Uterus (tissue), 4 donors: ENCODE results near the gene ADAP2. TPM values are rescaled to one million over a fixed set of nuclear protein-coding genes. Genes with fewer than 3 reads are reported as not detected.

Experiments used
- DNase-seq, 2 donors: peaks; one replicate each; pipeline ENCODE4 v3.0.0-alpha.2; 2019 to 2020
- H3K27ac ChIP-seq, 2 donors: fragments of 200-600 bp; sonication (generic); 1 replicate in 1 of 2; 2 replicates in 1 of 2; pipeline ENCODE4 v1.5.1; 2016 to 2018
- H3K27me3 ChIP-seq, 2 donors: fragments of 200-600 bp; sonication (generic); one replicate each; pipeline ENCODE4 v1.5.1; 2018 to 2019; ENCODE audit warnings: control low read depth in 1 of 2
- H3K36me3 ChIP-seq, 2 donors: fragments of 200-600 bp; sonication (generic); one replicate each; pipeline ENCODE4 v1.5.1; 2019; ENCODE audit warnings: control low read depth in 1 of 2
- H3K4me1 ChIP-seq, 2 donors: fragments of 200-600 bp; sonication (generic); one replicate each; pipeline ENCODE4 v1.5.1; 2018 to 2019; ENCODE audit warnings: control low read depth in 1 of 2
- H3K4me3 ChIP-seq, 2 donors: fragments of 200-600 bp; sonication (generic); 1 replicate in 1 of 2; 2 replicates in 1 of 2; pipeline ENCODE4 v1.5.1; 2018 to 2019; ENCODE audit warnings: mild to moderate bottlenecking in 1 of 2
- H3K9me3 ChIP-seq, 2 donors: fragments of 200-600 bp; sonication (generic); one replicate each; pipeline ENCODE4 v1.5.1; 2019; ENCODE audit warnings: control low read depth in 1 of 2
- CTCF ChIP-seq, 4 experiments: fragments of 200-600 bp in 2 of 4; fragments of 450-650 bp in 2 of 4; sonication (generic) in 2 of 4; IDR thresholded peaks; one replicate each; pipeline ENCODE4 v1.5.1; 2016 to 2019; ENCODE audit warnings: antibody characterized with exemption in 4 of 4, mild to moderate bottlenecking in 2 of 4, moderate library complexity in 1 of 4
- POLR2A ChIP-seq, 2 donors: fragments of 450-650 bp; IDR thresholded peaks; one replicate each; pipeline ENCODE4 v1.6.1; 2016; ENCODE audit warnings: antibody characterized with exemption in 2 of 2, mild to moderate bottlenecking in 1 of 2, moderate library complexity in 1 of 2
- intact Hi-C: fragments of 100-400 bp; cut with DNase I; formaldehyde crosslinking; loops from one replicate; pipeline ENCODE4 v1.15.1; 2023; ENCODE audit warnings: low total_unique reads
- total RNA-seq, 4 donors: library from RNA; depleted of rRNA in 3 of 4; stranded (reverse); fragments of >200 nt in 3 of 4; gene quantifications; one replicate each; pipeline versions ENCODE4 v1.1.0 to v1.2.4, GENCODE V29; 2014 to 2023
- donor health status: DM: yes; HTN: yes; CAD: no.

The ADAP2 gene
- total RNA-seq, 4 donors from 2014 or later, result 10.3 to 17.6 (median 10.9) TPM; not detected in 1

DNA sequence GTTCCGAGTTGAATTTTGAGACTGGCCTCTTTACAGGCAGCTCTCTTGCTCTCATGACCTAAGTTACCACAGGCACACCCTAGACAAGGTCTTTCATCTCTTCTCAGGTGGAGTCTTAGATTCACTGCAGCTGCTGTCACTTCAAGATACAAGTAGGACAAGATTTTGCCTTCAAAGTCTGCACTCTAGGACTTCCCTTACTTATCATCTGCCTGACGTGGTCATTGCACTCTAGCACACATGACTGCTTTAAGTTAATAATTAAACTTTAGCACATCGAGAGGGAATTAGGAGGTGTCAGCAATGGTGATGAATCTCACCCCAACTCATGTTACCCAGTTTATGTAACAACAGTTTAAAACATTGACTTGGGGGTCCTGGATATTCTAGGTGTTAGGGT lies 74.7 kb downstream of the ADAP2 start:
- no peak overlapping the region for H3K27ac ChIP-seq
- no peak overlapping the region for H3K4me3 ChIP-seq
- no peaks in the 10 kb centered on the region for H3K27me3 ChIP-seq
- DNase-seq, result no peak
- H3K4me1 ChIP-seq, result no peaks in the 10 kb centered on the region
- H3K36me3 ChIP-seq, result no peaks in the 10 kb centered on the region
- TF ChIP-seq CTCF (IDR thresholded peaks at IDR 0.05), result no peak
- no peak for TF ChIP-seq POLR2A (IDR thresholded peaks at IDR 0.05)
- intact Hi-C loops, result no loop called here
- H3K9me3 ChIP-seq, result no peaks in the 10 kb centered on the region

DNA sequence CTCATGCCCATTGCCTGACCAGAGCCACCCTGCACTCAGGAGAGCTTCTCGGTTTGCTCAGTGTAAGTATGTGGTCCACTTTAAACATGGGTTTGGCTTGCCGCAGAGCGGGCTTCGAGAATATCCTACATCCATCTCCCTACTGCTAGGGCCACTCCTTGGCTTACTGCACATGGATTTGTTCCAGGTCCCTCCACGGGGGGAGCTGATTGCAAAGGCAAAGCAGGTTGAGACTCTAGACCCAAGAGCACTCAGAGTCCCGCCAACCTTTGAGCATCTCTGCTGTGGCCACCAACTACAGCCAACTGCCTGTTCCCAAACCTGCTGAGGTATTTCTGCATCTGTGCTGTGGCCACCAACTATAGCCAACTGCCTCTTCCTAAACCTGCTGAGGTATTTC lies 75.5 kb downstream of the ADAP2 start:
- H3K9me3 ChIP-seq, result no peaks in the 10 kb centered on the region
- H3K4me3 ChIP-seq, result no peak overlapping the region
- no peak overlapping the region for H3K27ac ChIP-seq
- intact Hi-C loops, result no loop called here
- H3K27me3 ChIP-seq, result no peaks in the 10 kb centered on the region
- no peak for DNase-seq
- TF ChIP-seq POLR2A (IDR thresholded peaks at IDR 0.05), result no peak
- TF ChIP-seq CTCF (IDR thresholded peaks at IDR 0.05), result no peak
- no peaks in the 10 kb centered on the region for H3K4me1 ChIP-seq
- H3K36me3 ChIP-seq, result no peaks in the 10 kb centered on the region

GRCh38 chr17:30997842-30998241 lies 76.1 kb downstream of the ADAP2 start:
- intact Hi-C loops, result no loop called here
- H3K4me1 ChIP-seq, result no peaks in the 10 kb centered on the region
- no peaks in the 10 kb centered on the region for H3K9me3 ChIP-seq
- H3K27me3 ChIP-seq, result no peaks in the 10 kb centered on the region
- no peak overlapping the region for H3K27ac ChIP-seq
- TF ChIP-seq CTCF (IDR thresholded peaks at IDR 0.05) (no peak), POLR2A (IDR thresholded peaks at IDR 0.05) (no peak)
- DNase-seq, result no peak
- no peaks in the 10 kb centered on the region for H3K36me3 ChIP-seq
- no peak overlapping the region for H3K4me3 ChIP-seq

GRCh38 chr17:31002047-31002446 lies 80.3 kb downstream of the ADAP2 start:
- Histone ChIP-seq H3K27ac (no peak overlapping the region), H3K4me1 (no peaks in the 10 kb centered on the region), H3K27me3 (no peaks in the 10 kb centered on the region), H3K4me3 (no peak overlapping the region), H3K36me3 (no peaks in the 10 kb centered on the region), H3K9me3 (no peaks in the 10 kb centered on the region)
- no peak for TF ChIP-seq POLR2A (IDR thresholded peaks at IDR 0.05)
- no peak for TF ChIP-seq CTCF (IDR thresholded peaks at IDR 0.05)
- intact Hi-C loops, result no loop called here
- DNase-seq, result no peak

- Histone ChIP-seq H3K4me3 (no peak overlapping the region), H3K4me1 (no peaks in the 10 kb centered on the region), H3K36me3 (no peaks in the 10 kb centered on the region), H3K27ac (no peak overlapping the region), H3K9me3 (no peaks in the 10 kb centered on the region), H3K27me3 (no peaks in the 10 kb centered on the region)
- no peak for TF ChIP-seq POLR2A (IDR thresholded peaks at IDR 0.05)
- DNase-seq, result no peak
- intact Hi-C loops, result no loop called here
Observed at GRCh38 chr17:31003225-31003866, 81.6 kb downstream of the ADAP2 start.

DNA sequence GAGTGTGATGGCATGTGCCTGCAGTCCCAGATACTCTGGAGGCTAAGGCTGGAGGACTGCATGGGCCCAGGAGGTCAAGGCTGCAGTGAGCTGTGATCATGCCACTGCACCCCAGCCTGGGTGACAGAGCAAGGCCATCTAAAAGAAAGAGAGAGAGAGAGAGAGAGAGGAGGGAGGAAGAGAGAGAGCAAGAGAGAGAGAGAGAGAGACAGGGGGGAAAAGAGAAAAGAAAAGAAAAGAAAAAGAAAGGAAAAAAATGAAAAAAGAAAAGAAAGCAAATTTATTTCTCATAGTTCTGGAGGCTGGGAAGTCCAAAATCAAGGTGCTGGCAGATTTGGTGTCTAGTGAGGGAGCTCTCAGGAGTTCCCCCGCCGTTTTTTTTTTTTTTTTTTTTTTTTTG lies 82.4 kb downstream of the ADAP2 start:
- H3K36me3 ChIP-seq, result no peaks in the 10 kb centered on the region
- no peak for TF ChIP-seq POLR2A (IDR thresholded peaks at IDR 0.05)
- intact Hi-C loops, result no loop called here

More for the DNA sequence above, 82.4 kb downstream of the ADAP2 start:
- H3K9me3 ChIP-seq, result no peaks in the 10 kb centered on the region
- no peaks in the 10 kb centered on the region for H3K27me3 ChIP-seq
- H3K4me3 ChIP-seq, result no peak overlapping the region
- no peak overlapping the region for H3K27ac ChIP-seq
- no peak for DNase-seq
- no peaks in the 10 kb centered on the region for H3K4me1 ChIP-seq
